GM18873 (cell line): Measurements from ENCODE around the gene MVD.
"Not testable (repeated sequence)": the region's sequence is repeated elsewhere in the genome, so short reads cannot be mapped to it uniquely, and the experiment has no call there.

ENCODE experiments used
- ATAC-seq: cut with Tn5 transposase; IDR thresholded peaks from one replicate; pipeline ENCODE4 v1.9.1; 2021; ENCODE audit warnings: mild to moderate bottlenecking, moderate library complexity, moderate number of reproducible peaks; ENCODE audit not compliant: unreplicated experiment, low FRiP score

MVD gene

GRCh38 chr16:88685156-88686061 is 22.5 kb upstream of the MVD start:
- no peak for ATAC-seq

- ATAC-seq = no peak
These were observed 21.8 kb upstream of the MVD start for GRCh38 chr16:88684569-88685155.

- peak; percentile 54 for ATAC-seq
These were observed 19.0 kb upstream of the MVD start for GRCh38 chr16:88681709-88682451.

- ATAC-seq = no peak
These were observed 18.3 kb upstream of the MVD start for GRCh38 chr16:88681084-88681680.

DNA sequence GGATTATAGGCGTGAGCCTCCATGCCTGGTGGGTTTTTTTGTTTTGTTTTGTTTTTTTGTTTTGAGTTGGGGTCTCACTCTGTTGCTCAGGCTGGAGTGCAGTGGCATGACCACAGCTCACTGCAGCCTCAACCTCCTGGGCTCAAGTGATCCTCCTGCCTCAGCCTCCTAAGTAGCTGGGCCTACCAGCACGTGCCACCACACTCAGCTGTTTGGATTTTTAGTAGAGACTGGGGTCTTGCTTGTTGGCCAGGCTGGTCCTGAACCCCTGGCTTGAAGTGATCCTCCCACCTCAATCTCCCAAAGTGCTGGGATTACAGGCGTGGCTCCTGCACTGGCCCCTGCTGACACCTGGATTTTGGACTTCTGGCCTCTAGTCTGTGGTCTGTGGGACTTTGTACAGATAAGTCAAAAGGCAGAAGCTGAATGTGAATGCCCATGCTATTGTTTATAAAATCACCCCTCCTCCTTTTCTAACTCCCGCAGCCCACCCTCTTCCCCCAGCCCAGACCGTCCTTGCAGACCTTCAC is 17.7 kb upstream of the MVD start:
- no peak for ATAC-seq

DNA sequence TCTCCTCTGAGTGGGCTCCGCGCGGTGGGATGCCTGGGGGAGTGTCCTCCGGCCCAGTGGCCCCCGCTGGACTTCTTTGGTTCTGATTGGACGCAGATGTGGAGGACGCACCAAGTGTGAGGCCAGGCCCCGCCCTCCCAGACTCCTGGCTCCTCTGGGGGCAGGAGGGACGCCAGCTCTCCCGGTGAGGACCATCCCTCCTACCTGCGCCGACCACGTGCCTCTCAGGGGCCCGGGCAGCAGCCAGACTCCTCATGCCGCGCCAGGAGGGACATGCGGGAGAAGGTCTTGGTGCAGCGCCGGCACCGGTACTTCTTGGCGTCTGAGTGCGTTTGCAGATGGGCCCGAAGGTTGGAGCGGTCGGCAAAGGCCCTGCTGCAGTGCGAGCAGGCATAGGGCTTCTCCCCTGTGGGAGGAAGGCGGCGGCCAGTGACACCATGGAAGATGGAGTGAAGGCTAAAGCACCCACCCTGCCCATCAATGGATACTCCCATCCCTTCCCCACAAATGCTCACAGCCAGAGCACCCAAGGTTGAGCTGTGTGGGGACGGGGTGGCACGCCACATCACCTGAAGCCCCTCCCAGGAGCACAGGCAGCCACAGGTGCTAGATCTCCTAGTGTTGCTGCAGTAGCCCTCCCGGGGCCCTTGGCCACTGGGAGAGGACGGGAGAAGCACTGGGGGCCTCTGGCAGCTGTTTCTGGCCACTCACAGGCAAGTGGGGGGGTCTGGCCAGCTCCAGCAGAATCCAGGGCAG is 15.5 kb upstream of the MVD start:
- ATAC-seq = no peak

DNA sequence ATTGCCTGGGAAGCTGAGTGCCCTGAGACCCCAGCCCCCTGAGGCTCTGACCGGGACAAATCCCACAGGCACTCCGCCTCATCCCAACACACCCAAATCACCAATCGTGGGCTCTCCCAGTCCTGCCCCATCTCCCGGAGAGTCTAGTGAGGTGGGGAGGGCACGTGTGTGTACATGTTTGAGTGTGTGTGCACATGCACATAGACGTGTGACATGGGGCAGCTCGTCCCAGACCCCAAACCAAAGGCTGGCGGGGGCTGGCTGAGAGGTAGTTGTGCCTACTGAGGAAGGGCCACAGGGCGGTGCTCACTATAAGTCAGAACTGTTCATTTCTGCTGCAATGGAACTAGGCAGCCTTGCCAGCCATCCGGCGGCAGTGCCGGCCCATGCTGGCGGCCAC is 14.8 kb upstream of the MVD start:
- ATAC-seq = no peak

- ATAC-seq = no peak
These were observed 13.8 kb upstream of the MVD start for GRCh38 chr16:88676502-88677242.

DNA sequence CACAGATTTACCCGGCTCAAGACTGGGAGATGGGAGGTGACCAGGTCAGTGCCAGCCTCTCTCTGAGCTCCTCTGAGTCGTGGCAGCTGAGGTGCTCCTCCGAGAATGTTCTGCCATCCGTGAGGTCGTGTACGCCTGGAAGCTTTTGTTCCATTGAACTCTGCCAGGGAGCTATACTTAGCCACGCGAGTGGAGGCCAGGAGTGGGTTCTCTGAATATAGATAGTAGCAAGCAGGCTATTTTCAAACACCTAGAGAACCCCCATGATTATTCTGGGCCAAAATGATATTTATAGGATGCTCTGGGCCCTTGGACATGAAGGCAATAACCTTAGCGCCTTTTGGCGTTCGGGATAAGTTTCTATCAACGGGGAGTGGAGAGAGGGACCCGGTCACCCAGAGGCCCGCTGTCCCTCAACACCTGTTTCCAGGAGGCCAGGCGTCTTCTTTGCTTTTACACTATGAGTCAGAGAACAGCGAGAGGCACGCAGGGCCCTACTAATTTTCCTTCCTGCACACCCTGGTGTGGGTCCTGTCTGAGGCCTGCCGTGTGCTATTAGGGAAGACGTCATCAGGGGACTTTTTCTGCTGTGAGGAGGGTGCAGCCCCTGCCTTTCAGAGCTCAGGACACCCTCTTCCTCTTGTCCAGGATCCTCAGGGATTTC is 11.0 kb upstream of the MVD start:
- ATAC-seq = no peak

GRCh38 chr16:88672776-88673175 is 9.9 kb upstream of the MVD start:
- ATAC-seq = no peak

DNA sequence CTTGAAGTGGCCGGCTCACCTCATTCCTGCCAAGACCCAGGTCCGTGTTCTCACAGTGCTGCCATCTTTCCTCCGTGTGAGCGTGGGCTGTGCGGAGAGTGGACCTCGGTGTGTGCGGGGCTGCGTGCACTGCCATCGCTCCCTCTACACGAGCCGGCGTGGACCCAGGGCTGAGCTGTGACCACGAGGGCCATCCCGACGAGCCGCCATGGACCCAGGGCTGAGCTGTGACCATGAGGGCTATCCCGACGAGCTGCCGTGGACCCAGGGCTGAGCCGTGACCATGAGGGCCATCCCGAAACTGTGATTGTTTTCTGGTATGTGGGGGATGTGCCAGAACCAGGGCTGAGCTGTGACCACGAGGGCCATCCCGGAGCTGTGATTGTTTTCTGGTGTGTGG is 8.9 kb upstream of the MVD start:
- ATAC-seq = no peak

DNA sequence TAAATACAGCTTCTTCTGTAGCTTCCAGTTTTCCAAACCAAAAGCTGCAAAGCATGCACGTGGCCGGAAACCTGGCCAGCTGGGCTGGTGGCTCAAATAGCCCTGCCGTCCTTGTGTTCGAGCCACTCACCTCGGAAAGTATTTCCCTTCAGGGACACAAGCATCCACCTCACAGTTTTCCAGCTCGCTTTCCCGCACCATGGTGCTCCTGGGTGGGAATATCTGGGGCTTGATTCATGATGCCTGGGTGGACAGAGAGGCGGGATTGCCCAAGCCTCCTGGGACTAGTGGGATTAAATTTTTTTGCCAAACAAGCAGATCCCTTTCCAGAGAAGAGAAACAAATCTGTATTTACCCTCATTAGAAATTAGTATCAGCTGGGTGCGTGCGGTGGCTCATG is 7.1 kb upstream of the MVD start:
- ATAC-seq = no peak

GRCh38 chr16:88669493-88669892 is 6.6 kb upstream of the MVD start:
- not testable (repeated sequence) for ATAC-seq

- ATAC-seq = no peak
These were observed 4.6 kb upstream of the MVD start for GRCh38 chr16:88667461-88667860.

DNA sequence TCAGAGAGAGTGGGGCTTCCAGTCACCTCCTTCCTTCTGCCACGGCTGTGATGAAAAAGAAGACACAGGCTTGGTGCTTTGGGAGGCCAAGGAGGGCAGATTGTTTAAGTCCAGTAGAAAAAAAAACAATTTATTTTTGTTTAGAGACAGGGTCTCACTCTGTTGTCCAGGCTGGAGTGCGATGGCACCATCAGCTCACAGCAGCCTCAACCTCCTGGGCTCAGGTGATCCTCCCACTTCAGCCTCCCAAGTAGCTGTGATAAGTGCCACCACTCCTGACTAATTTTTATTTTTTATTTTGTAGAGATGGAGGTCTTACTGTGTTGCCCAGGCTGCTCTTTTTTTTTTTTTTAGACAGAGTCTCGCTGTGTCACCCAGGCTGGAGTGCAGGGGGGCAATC is 2.7 kb upstream of the MVD start:
- ATAC-seq = no peak

DNA sequence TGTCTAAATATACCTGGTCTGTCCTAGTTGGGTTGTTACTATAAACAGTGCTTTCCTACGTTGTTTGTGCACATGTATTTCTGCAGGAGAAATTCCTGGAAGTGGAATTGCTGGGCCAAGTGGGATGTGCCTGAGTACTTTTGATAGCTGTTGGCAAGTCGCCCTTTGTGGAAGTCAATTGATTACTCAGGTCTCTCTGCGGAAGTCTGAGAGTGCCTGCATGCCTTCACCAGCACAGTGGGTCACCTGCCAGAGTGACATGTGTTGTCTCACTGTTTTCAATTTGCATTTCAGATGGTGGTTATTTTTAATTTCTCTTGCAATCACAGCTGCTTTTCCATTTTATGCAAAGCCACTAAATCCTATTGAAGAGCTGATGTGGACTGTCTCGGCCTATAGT is 2.3 kb upstream of the MVD start:
- no peak for ATAC-seq

GRCh38 chr16:88662222-88662842 is 559 bp downstream of the MVD start:
- no peak for ATAC-seq

DNA sequence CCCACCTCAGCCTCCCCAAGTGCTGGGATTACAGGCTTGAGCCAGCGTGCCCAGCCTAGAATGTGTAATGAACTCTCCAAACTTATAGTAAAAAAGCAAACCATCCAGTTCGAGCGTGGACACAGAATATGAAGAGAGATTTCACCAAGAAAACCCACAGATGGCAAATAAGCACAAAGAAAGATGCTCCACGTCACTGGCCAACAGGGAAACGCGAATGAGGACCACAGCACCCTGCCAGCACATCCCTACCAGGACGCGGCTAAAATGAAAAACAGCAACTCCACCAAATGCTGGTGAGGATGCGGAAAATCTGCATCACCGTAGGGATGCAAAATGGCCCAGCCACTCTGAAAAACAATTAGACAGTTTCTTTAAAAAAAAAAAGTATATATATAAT is 1.4 kb downstream of the MVD start:
- ATAC-seq = no peak
